Esophagus squamous epithelium (tissue), 4 donors: ENCODE data around the gene FBXO42.

Experiments used
- POLR2A ChIP-seq, 4 donors: fragments of 450-650 bp; IDR thresholded peaks; one replicate each; pipeline ENCODE4 v1.6.1; 2017; ENCODE audit warnings: antibody characterized with exemption in 4 of 4, mild to moderate bottlenecking in 4 of 4, moderate library complexity in 3 of 4
- TF ChIP-seq, protein P1 (sequence below), 6 experiments: fragments of 450-650 bp in 4 of 6; fragments of 200-600 bp in 2 of 6; sonication (generic) in 2 of 6; IDR thresholded peaks; one replicate each; pipeline ENCODE4 v1.5.1; 2016 to 2019; ENCODE audit warnings: antibody characterized with exemption in 6 of 6, mild to moderate bottlenecking in 4 of 6, moderate library complexity in 4 of 6

DNA sequence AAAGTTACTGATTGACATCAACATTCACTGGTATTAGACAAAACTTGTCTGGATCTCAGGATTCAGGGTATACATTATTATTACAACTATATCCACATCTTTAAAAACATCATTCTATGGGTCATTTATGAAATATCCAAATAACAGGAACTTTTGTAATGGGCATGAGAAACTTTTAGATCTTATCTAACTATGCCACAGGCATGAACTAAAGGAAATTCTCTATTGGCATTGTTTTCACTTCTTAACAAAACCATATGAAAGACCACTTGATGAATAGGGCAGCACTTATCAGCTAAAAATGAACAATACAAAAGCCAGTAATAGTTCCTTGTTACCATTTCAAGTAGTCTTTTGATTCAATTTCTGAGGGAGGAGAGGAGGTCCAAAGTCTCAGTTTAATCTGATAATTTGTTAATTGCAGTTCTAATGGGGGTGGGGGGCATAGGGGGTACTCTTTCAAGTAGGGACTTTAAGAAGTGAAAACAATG is 84.5 kb downstream of the FBXO42 start:
- TF ChIP-seq, protein P1, sequence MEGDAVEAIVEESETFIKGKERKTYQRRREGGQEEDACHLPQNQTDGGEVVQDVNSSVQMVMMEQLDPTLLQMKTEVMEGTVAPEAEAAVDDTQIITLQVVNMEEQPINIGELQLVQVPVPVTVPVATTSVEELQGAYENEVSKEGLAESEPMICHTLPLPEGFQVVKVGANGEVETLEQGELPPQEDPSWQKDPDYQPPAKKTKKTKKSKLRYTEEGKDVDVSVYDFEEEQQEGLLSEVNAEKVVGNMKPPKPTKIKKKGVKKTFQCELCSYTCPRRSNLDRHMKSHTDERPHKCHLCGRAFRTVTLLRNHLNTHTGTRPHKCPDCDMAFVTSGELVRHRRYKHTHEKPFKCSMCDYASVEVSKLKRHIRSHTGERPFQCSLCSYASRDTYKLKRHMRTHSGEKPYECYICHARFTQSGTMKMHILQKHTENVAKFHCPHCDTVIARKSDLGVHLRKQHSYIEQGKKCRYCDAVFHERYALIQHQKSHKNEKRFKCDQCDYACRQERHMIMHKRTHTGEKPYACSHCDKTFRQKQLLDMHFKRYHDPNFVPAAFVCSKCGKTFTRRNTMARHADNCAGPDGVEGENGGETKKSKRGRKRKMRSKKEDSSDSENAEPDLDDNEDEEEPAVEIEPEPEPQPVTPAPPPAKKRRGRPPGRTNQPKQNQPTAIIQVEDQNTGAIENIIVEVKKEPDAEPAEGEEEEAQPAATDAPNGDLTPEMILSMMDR (IDR thresholded peaks at IDR 0.05) = no peak
- no peak for TF ChIP-seq POLR2A (IDR thresholded peaks at IDR 0.05)
